ENCODE data around the gene FLOT2.

DNA sequence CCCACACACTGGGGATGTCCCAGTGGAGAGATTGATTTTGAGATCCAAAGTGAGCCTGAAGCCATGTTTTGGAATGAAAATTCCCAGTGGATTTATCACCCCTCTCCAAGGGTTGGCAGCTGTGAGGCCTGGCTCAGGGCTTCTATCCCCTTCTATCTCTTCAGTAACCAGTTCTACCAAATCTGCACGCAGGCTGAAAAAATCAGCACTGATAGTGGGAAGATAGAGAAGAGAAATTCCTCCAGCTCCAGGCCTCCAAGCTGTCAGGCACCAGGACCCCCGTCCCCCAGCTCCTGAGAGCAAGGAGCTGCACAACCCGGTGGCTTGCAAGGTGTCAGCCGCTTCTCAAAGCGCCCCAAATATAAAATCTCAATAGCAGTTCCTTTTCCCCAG, 1.0 kb downstream of the FLOT2 start:
- TF ChIP-seq EP300 (IDR thresholded peaks at IDR 0.05) (no peak), HDAC2 (IDR thresholded peaks at IDR 0.05) (no peak)

Measured in A549 (cell line).